AG09309 (cell line): ENCODE measurements around the gene TUBGCP3.

Source experiments
- DNase-seq: peaks from one replicate; pipeline ENCODE4 v3.0.0-alpha.2; 2010; ENCODE audit warnings: low read depth
- H3K4me3 ChIP-seq: 2 replicates; pipeline ENCODE4 v1.5.1; 2011; ENCODE audit warnings: mild to moderate bottlenecking, low read depth, low read length, moderate library complexity; ENCODE audit not compliant: control insufficient read depth
- TF ChIP-seq, protein P1 (sequence below): IDR thresholded peaks from 2 replicates; pipeline ENCODE4 v1.5.1; 2011; ENCODE audit warnings: mild to moderate bottlenecking, low read depth, low read length, inconsistent platforms; ENCODE audit not compliant: insufficient read depth, control insufficient read depth; ENCODE audit errors: missing control alignments

Gene TUBGCP3

DNA sequence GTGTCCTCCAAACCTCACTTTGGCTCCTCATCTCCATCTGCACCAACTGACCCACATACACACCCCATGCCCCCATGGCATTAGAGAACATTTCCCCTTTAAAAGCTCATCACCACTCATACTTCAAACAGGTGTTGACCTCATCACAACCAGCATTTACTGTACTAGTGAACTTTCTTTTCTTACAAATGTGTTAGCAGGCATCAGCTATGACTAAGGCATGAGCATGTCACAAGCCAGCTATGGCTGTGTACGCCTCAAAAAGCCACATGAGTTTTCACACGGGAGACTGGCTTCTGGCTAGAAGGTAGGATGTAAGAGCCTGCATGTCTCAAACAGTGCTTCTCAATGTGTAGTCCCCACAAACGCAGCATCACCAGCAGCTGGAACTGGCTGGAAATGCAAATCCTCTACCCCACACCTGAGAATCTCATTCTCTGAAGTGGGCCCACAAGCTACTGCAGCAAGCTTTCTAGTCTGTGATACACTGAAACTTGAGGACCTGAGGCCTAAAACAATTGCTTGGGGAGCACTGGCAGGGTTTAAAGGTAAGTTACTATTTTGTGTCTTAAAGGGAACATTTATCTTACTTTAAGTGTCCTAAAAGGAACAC is 66.8 kb downstream of the TUBGCP3 start:
- TF ChIP-seq, protein P1, sequence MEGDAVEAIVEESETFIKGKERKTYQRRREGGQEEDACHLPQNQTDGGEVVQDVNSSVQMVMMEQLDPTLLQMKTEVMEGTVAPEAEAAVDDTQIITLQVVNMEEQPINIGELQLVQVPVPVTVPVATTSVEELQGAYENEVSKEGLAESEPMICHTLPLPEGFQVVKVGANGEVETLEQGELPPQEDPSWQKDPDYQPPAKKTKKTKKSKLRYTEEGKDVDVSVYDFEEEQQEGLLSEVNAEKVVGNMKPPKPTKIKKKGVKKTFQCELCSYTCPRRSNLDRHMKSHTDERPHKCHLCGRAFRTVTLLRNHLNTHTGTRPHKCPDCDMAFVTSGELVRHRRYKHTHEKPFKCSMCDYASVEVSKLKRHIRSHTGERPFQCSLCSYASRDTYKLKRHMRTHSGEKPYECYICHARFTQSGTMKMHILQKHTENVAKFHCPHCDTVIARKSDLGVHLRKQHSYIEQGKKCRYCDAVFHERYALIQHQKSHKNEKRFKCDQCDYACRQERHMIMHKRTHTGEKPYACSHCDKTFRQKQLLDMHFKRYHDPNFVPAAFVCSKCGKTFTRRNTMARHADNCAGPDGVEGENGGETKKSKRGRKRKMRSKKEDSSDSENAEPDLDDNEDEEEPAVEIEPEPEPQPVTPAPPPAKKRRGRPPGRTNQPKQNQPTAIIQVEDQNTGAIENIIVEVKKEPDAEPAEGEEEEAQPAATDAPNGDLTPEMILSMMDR, result no peak
- no peak overlapping the region for H3K4me3 ChIP-seq
- DNase-seq, result no peak

DNA sequence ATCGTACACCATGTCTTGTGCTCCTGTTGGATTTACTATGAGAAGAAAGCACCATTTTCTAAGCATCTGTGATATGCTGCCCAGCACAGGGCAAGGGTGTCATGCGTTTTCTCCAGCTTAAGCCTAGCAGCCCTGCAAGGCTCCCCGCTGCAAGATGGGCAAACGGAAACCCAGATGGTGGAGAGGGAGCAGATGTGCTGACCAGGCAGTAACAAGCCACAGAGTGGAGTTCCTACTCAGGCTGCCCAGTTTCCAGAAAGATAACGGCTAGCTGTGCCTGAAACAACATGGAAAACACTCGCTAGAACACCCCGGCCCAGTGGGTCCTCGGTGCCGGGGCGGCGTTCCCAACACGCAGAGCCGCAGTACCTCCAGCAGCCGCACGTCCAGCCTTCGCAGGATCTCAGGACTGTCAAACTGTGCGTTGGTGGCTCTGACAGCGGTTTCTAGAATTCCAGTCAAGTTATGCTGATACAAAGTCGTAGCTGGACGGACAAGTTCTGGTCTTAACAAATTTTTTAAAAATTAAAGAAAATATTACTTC is 68.4 kb downstream of the TUBGCP3 start:
- TF ChIP-seq, protein P1, result no peak
- no peak overlapping the region for H3K4me3 ChIP-seq
- no peak for DNase-seq

DNA sequence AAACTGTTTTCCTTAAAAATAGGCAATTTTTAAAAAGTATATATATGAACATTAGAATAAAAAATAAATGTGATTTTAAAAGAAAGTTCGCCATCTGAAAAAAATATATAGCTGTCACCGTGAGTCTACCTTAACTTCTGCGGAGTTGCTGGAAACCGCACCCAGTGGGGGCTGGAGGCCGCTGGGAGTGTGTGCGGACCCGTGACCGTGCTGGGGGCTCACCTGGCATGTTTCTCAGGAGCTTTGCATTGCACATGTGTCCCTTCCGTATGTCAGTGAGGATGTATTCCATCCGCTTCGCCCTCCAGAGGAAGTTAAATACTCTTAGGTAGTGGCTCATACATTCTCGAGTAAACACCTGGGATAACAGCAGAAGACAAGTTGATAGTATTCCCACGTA is 71.7 kb downstream of the TUBGCP3 start:
- DNase-seq, result no peak
- no peak overlapping the region for H3K4me3 ChIP-seq
- TF ChIP-seq, protein P1, result no peak

DNA sequence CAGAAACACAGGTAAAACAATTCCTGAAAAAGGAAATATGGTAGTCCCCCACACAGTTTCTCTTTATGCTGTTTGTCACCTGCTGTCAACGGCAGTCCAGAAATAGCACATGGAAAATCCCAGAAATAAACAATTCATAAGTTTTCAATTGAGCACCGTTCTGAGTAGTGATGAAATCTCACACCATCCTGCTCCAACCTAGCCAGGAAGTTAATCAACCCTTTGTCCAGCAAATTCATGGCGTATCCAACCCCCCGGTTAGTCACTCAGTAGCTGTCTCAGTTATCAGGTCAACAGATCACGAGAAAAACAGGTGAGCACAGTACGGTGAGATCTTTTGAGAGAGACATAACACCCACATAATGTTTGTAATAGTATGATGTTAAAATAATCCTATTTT is 74.2 kb downstream of the TUBGCP3 start:
- TF ChIP-seq, protein P1, result no peak
- H3K4me3 ChIP-seq, result no peak overlapping the region
- no peak for DNase-seq

DNA sequence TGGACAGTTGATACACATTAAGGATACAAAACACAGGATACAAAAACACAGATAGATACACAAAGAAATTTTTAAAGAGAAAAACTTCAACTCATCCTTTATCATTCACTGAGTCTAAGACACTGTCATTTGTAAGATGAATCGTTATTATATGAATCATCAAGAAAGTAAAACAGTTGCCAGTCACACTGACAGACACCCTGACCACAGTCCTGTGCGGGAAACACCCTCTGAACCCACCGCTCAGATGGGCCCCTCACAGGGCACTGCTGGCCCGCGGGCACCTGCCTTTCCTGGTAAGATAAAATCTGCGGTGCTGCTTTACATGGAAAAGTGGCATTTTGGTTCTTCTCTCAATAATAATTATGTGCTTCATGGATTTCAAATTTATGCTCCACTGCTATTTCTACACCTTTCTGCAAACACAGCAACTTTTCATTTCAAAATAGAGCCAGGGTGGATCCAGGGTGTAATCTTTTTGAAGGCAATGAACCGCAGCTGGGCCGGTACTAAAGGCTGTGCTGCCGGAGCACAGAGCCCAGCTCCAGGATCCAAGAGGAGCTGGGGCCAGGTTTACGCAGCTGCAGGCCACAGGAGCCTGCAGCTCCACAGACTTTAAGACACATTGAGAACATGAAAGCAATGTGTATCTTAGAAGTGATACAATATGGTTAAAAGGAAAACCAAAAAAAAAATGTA is 76.8 kb downstream of the TUBGCP3 start:
- H3K4me3 ChIP-seq, result no peak overlapping the region

DNA sequence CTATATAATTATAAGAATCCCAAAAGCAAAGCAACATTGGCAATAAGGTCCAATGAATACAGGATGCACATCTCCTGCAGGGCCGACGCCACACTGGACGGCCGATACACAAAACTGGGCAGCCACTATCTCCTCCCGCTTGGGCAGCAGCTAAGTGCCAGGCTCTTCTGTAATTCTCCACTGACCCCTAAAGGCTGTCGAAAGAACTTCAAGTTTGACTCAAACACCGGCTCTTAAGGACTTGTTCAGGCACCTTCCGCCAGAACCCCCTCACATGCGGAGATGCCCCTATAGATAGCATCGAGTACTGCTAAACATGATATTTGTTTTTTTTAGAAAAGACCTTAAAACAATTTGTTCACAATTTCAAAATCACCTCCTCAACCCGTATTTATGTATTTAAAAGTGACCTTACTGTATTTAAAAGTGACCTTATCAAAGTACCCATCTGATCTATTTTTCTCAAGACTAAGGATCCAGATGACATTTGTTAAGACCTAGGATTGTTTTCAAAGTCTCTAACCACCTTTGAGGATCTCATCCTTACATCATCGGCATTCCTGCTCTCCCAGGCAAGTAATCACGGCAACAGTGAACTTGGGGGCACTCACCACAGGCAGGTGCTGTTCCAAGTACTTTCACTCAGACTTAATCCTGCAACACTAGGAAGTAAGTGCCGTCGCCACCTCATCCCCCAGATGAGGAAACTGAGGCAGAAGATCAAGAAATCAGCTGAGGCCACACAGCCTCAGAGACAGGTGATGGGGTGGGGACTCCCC is 77.8 kb downstream of the TUBGCP3 start:
- TF ChIP-seq, protein P1, result peak; percentile 55

More for the DNA sequence above, 76.8 kb downstream of the TUBGCP3 start:
- DNase-seq, result no peak
- TF ChIP-seq, protein P1, result no peak

More for the DNA sequence above, 77.8 kb downstream of the TUBGCP3 start:
- no peak overlapping the region for H3K4me3 ChIP-seq
- DNase-seq, result peak; percentile 14
